ENCODE results near the gene EXT2.

The EXT2 gene

GRCh38 chr11:44247508-44247907 is 152.0 kb downstream of the EXT2 start:
- no peak for DNase-seq

GRCh38 chr11:44248109-44248508 is 152.6 kb downstream of the EXT2 start:
- DNase-seq = no peak

- no peak for DNase-seq
Measured at GRCh38 chr11:44250421-44250820, 154.9 kb downstream of the EXT2 start.

- DNase-seq = no peak
Measured at GRCh38 chr11:44252999-44253602, 157.6 kb downstream of the EXT2 start.

GRCh38 chr11:44255406-44256071 is 160.1 kb downstream of the EXT2 start:
- DNase-seq = no peak

- DNase-seq = no peak
Measured at GRCh38 chr11:44256673-44257291, 161.3 kb downstream of the EXT2 start.

- DNase-seq = no peak
Measured at GRCh38 chr11:44257338-44258189, 162.1 kb downstream of the EXT2 start.

- DNase-seq = no peak
Measured at GRCh38 chr11:44258190-44258489, 162.7 kb downstream of the EXT2 start.

- DNase-seq = no peak
Measured at GRCh38 chr11:44258839-44259420, 163.5 kb downstream of the EXT2 start.

- no peak for DNase-seq
Measured at GRCh38 chr11:44260081-44260480, 164.6 kb downstream of the EXT2 start.

- DNase-seq = no peak
Measured at GRCh38 chr11:44261800-44262591, 166.5 kb downstream of the EXT2 start.

GRCh38 chr11:44263738-44264437 is 168.4 kb downstream of the EXT2 start:
- DNase-seq = no peak

GRCh38 chr11:44264438-44264749 is 168.9 kb downstream of the EXT2 start:
- no peak for DNase-seq

GRCh38 chr11:44264761-44265160 is 169.3 kb downstream of the EXT2 start:
- no peak for DNase-seq

GRCh38 chr11:44266056-44266780 is 170.7 kb downstream of the EXT2 start:
- DNase-seq = no peak

GRCh38 chr11:44267006-44267749 is 171.7 kb downstream of the EXT2 start:
- no peak for DNase-seq

GRCh38 chr11:44267750-44268613 is 172.5 kb downstream of the EXT2 start:
- no peak for DNase-seq

GRCh38 chr11:44268614-44269080 is 173.2 kb downstream of the EXT2 start:
- DNase-seq = no peak

All from hematopoietic multipotent progenitor cell treated with erythropoietin and hydrocortisone succinate and interleukin-3 and kit ligand, for 4 days (in vitro differentiated cells).